ENCODE measurements around the gene RARRES1.

DNA sequence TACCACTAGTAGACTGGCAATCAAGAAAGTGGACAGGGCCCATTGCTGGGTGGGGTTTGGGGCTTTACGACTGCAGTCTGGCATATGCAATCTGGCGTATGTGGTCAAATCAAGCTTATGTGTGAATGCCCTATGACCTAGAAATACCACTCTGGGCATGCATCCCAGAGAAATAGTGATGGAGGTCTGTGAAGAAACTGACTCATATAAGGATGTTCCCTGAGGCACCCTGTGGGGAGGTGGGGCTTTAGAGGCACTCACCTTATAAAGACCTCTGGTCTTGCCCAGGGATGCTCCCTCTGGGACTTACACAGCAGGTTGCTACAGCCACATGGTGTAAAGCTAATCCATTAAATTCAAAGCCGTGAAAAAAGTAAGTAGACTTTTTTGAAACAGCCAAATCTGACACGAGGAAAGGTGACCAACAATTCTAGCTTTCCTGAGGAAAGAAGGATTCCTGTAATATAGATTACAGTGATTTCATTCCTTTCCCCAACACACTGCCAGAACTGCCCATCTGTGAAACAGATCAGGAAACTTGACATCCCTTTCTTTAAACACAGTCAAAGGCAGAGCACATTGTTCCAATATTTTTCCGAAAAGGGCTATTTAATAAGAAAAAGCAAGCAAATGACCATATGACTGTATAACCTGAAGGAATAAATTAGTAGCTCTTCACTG, 13.6 kb downstream of the RARRES1 start:
- TF ChIP-seq, protein P1, sequence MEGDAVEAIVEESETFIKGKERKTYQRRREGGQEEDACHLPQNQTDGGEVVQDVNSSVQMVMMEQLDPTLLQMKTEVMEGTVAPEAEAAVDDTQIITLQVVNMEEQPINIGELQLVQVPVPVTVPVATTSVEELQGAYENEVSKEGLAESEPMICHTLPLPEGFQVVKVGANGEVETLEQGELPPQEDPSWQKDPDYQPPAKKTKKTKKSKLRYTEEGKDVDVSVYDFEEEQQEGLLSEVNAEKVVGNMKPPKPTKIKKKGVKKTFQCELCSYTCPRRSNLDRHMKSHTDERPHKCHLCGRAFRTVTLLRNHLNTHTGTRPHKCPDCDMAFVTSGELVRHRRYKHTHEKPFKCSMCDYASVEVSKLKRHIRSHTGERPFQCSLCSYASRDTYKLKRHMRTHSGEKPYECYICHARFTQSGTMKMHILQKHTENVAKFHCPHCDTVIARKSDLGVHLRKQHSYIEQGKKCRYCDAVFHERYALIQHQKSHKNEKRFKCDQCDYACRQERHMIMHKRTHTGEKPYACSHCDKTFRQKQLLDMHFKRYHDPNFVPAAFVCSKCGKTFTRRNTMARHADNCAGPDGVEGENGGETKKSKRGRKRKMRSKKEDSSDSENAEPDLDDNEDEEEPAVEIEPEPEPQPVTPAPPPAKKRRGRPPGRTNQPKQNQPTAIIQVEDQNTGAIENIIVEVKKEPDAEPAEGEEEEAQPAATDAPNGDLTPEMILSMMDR (IDR thresholded peaks at IDR 0.05): no peak
- TF ChIP-seq POLR2A (IDR thresholded peaks at IDR 0.05): no peak
